A673 (cell line): ENCODE data around the gene NT5C1B. TPM values are rescaled to one million over a fixed set of nuclear protein-coding genes. Genes with fewer than 3 reads are reported as not detected.

Experiments
- BruUV-seq: library from RNA; stranded (reverse); fragments of 400-500 nt; replicated peaks from 2 replicates; lab custom pipeline; 2021; lab: Mats Ljungman, UMichigan
- CTCF ChIA-PET: fragments of 300-600 bp; sonication (Branson Sonifier 250); formaldehyde crosslinking; loops from one replicate; lab custom pipeline; 2022; ENCODE audit warnings: antibody characterized with exemption; lab: Charles Lee
- POLR2A ChIA-PET: fragments of 300-600 bp; sonication (Branson Sonifier 250); formaldehyde crosslinking; loops from one replicate; lab custom pipeline; 2022; ENCODE audit warnings: antibody characterized with exemption; ENCODE audit not compliant: low non-redundant PET; lab: Charles Lee
- DNase-seq: peaks from one replicate; pipeline ENCODE4 v3.0.0-alpha.2; 2015; ENCODE audit warnings: low spot score
- H3K27ac ChIP-seq: fragments of 200-600 bp; sonication (generic); 2 replicates; pipeline ENCODE4 v1.5.1; 2016; ENCODE audit warnings: mixed run types, low read depth, mild to moderate bottlenecking, mixed read lengths, antibody characterized with exemption, low read length; ENCODE audit not compliant: poor library complexity, severe bottlenecking
- H3K27me3 ChIP-seq: fragments of 200-600 bp; sonication (generic); replicated peaks from 2 replicates; pipeline ENCODE4 v1.6.1; 2017; ENCODE audit warnings: mixed run types, low read depth, mild to moderate bottlenecking, mixed read lengths, antibody characterized with exemption, low read length; ENCODE audit not compliant: insufficient read depth, poor library complexity
- H3K36me3 ChIP-seq: fragments of 200-600 bp; sonication (generic); 2 replicates; pipeline ENCODE4 v1.6.1; 2016; ENCODE audit warnings: mixed run types, mild to moderate bottlenecking, mixed read lengths, antibody characterized with exemption, low read length; ENCODE audit not compliant: insufficient read depth, poor library complexity, severe bottlenecking
- H3K4me1 ChIP-seq: fragments of 200-600 bp; sonication (generic); 2 replicates; pipeline ENCODE4 v1.6.1; 2017; ENCODE audit warnings: mixed run types, mild to moderate bottlenecking, mixed read lengths, antibody characterized with exemption, low read length; ENCODE audit not compliant: insufficient read depth, poor library complexity, severe bottlenecking
- H3K4me3 ChIP-seq: fragments of 200-600 bp; sonication (generic); 2 replicates; pipeline ENCODE4 v1.5.1; 2016; ENCODE audit warnings: low read depth, mixed run types, mild to moderate bottlenecking, mixed read lengths, low read length; ENCODE audit not compliant: poor library complexity, severe bottlenecking
- H3K9me3 ChIP-seq: fragments of 200-600 bp; sonication (generic); 2 replicates; pipeline ENCODE4 v1.6.1; 2016; ENCODE audit warnings: mixed run types, low read depth, mild to moderate bottlenecking, mixed read lengths, antibody characterized with exemption, low read length; ENCODE audit not compliant: poor library complexity, severe bottlenecking
- CTCF ChIP-seq: fragments of 300-800, 200-600 bp; sonication (generic); conservative IDR thresholded peaks from 2 replicates; pipeline ENCODE4 v1.5.1; 2017; ENCODE audit warnings: low read depth, mild to moderate bottlenecking, antibody characterized with exemption, low read length, moderate library complexity, mixed read lengths
- EZH2 ChIP-seq: fragments of 200-600 bp; sonication (generic); IDR thresholded peaks from 2 replicates; pipeline ENCODE4 v1.6.1; 2017; ENCODE audit warnings: borderline replicate concordance, low read depth, mild to moderate bottlenecking, mixed read lengths, antibody characterized with exemption, low read length; ENCODE audit not compliant: poor library complexity, severe bottlenecking
- intact Hi-C: fragments of 100-400 bp; cut with micrococcal nuclease; formaldehyde crosslinking; loops from one replicate; pipeline ENCODE4 v1.10.0; 2022; ENCODE audit not compliant: unreplicated experiment
- total RNA-seq: library from RNA; stranded (reverse); gene quantifications from 2 replicates; pipeline ENCODE4 v1.2.3, GENCODE V29; 2021

Gene NT5C1B
- total RNA-seq, 1 experiment from 2014 or later = not detected

DNA sequence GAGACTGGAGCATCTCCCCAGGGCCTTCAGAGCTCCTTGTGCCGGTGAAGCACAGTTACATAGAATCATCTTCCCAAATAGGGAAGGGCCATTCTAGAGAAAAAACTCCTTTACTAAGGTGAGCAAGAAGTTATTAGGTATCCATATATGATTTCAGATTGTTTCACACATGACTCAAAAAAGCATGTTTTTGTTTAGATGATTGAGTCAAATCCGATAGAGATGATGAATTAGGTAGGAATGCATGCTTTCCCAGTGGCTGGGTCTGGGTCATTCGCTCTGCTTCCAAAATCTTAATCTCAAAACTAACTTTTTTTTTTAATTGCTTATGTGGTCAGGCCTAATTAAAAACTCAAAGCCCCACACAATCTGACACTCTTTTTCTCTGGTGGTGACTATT, 3.8 kb downstream of the NT5C1B start:
- Histone ChIP-seq H3K9me3 (no peaks in the 10 kb centered on the region), H3K27me3 (no peaks in the 10 kb centered on the region), H3K36me3 (no peaks in the 10 kb centered on the region), H3K4me1 (peaks cover 10% of the 10 kb centered on the region), H3K4me3 (no peak overlapping the region), H3K27ac (no peak overlapping the region)
- TF ChIP-seq CTCF = no peak
- no peak for TF ChIP-seq EZH2
- ChIA-PET CTCF (no interaction called here), POLR2A (no interaction called here)
- no peak for DNase-seq
- no TSS peak for BruUV-seq
- intact Hi-C loops = no loop called here

DNA sequence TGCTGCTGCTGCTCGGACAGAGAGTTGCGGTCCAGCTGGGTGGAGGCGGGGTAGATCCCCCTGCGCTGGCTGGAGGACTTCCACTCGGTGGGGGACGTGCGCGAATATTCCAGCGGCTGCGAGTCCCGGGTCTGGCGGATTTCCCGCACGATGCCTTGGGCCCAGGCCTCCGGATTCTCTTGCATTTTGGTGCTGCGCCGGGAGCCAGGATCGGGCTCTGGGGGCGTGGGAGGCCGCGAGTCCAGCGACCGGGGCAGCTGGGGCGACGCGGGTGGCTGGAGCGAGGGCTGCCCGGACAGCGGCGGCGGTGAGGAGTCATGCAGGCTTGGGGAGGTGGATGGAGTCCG, 4.8 kb downstream of the NT5C1B start:
- DNase-seq = no peak
- CTCF ChIA-PET = no interaction called here
- POLR2A ChIA-PET = no interaction called here
- peaks cover under 1% of the 10 kb centered on the region for H3K9me3 ChIP-seq
- peaks cover 4% of the 10 kb centered on the region for H3K4me1 ChIP-seq
- H3K4me3 ChIP-seq = no peak overlapping the region
- H3K27me3 ChIP-seq = no peaks in the 10 kb centered on the region
- no peak overlapping the region for H3K27ac ChIP-seq
- intact Hi-C loops = no loop called here
- no peaks in the 10 kb centered on the region for H3K36me3 ChIP-seq
- TF ChIP-seq CTCF = no peak
- no peak for TF ChIP-seq EZH2
- no TSS peak for BruUV-seq

DNA sequence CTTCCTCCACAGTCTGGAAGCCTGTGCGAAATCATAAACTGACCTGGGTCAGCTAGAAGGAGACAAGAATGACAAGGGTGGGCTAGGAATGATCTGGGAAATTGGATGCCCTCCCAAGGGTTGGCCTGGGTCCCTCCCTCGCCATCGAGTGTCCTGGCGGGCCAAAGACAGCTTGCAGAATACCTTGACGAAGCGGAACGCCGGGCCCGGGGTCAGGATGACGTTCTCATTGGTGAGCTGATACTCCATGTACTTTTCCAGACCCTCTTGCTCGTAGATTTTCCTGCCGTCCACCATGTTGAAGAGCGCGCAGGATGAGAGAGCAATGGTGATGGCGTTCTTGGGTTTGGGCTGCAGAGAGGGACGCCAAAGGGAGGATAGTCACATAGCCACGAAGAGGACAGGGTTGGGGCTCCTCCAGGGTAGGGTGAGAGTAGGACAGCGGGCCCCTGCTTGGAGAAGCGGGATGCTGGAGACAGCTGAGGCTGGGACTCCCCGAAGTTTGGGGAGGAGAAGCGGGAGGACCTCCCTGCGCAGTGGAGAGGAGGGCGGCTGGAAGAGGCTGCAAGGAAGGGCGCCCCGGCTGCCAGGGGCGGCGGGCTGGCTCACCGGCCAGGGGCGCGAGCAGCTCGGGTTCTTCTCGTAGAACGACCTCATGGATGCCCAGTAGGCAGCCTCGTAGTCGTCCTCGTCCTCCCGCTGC, 5.3 kb downstream of the NT5C1B start:
- BruUV-seq = no TSS peak
- no peak for DNase-seq
- Histone ChIP-seq H3K4me3 (no peak overlapping the region), H3K4me1 (no peaks in the 10 kb centered on the region), H3K27ac (no peak overlapping the region), H3K27me3 (no peaks in the 10 kb centered on the region), H3K36me3 (no peaks in the 10 kb centered on the region), H3K9me3 (peaks cover 5% of the 10 kb centered on the region)
- POLR2A ChIA-PET = no interaction called here
- intact Hi-C loops = no loop called here
- no peak for TF ChIP-seq CTCF
- no peak for TF ChIP-seq EZH2
- CTCF ChIA-PET = no interaction called here
